ENCODE results near the gene KIF22. TPM values are rescaled to one million over a fixed set of nuclear protein-coding genes. Genes with fewer than 3 reads are reported as not detected.
A peak's percentile ranks its signal among the peaks of the same experiment; 100 is the strongest.

KIF22 gene
- total RNA-seq, 2 experiments from 2014 or later, result 160 to 165 TPM

GRCh38 chr16:29811170-29811895, 20.8 kb downstream of the KIF22 start:
- ChIA-PET POLR2A (interaction anchor here (0.6 to 9.5 kb wide), 5 partner anchors 11 to 185 kb away, joined by 3 to 167 read pairs (median 4); partner anchors contain the start of genes KIF22, MVP and PAGR1), CTCF (interaction anchor here (2.6 kb wide), 1 partner anchor 37 kb away, joined by 10 read pairs; no protein-coding TSS in a partner anchor)
- peaks cover 51% of the 10 kb centered on the region for H3K4me1 Mint-ChIP-seq (ENCODE audit: low read depth)
- H3K9me3 Mint-ChIP-seq, result no peaks in the 10 kb centered on the region
- peak overlapping the region; percentile 89 for H3K27ac Mint-ChIP-seq
- ATAC-seq (peak; percentile 47), DNase-seq (peak; percentile 90)
- no peaks in the 10 kb centered on the region for H3K27me3 Mint-ChIP-seq
- H3K4me3 Mint-ChIP-seq, result peak overlapping the region; percentile 90
- intact Hi-C loops (cut with micrococcal nuclease), result loop anchor here (10.0 kb wide), 1 partner anchor 107 kb away; no protein-coding TSS in a partner anchor
- TF ChIP-seq CTCF (IDR thresholded peaks at IDR 0.05), result no peak
- peaks cover 39% of the 10 kb centered on the region for H3K36me3 Mint-ChIP-seq (ENCODE audit: low read depth)

GRCh38 chr16:29811896-29812665, 21.5 kb downstream of the KIF22 start, which contains the start of gene PRRT2:
Gene PRRT2, plus strand, starts transcription at chr16:29812193. Its CDS starts 862 bp downstream, at chr16:29813055.
- no peaks in the 10 kb centered on the region for H3K9me3 Mint-ChIP-seq
- peak within 1 kb of the TSS; percentile 89 for H3K27ac Mint-ChIP-seq
- peaks cover 54% of the 10 kb centered on the region for H3K4me1 Mint-ChIP-seq (ENCODE audit: low read depth)
- no peak for TF ChIP-seq CTCF (IDR thresholded peaks at IDR 0.05)
- CTCF ChIA-PET, result interaction anchor here (2.6 kb wide), 1 partner anchor 36 kb away, joined by 10 read pairs; no protein-coding TSS in a partner anchor
- POLR2A ChIA-PET, result interaction anchor here (0.6 to 9.5 kb wide), 5 partner anchors 10 to 185 kb away, joined by 3 to 167 read pairs (median 4); partner anchors contain the start of genes KIF22, MVP and PAGR1
- DNase-seq (peak; percentile 66), ATAC-seq (no peak)
- peaks cover 43% of the 10 kb centered on the region for H3K36me3 Mint-ChIP-seq (ENCODE audit: low read depth)
- no peaks in the 10 kb centered on the region for H3K27me3 Mint-ChIP-seq
- intact Hi-C loops (cut with micrococcal nuclease), result loop anchor here (10.0 kb wide), 1 partner anchor 107 kb away; no protein-coding TSS in a partner anchor
- H3K4me3 Mint-ChIP-seq, result peak within 1 kb of the TSS; percentile 90

- CTCF ChIA-PET, result interaction anchor here (0.7 to 2.6 kb wide), 2 partner anchors 35 to 82 kb away, joined by 3 to 10 read pairs; no protein-coding TSS in a partner anchor
- H3K36me3 Mint-ChIP-seq (ENCODE audit: low read depth), result peaks cover 37% of the 10 kb centered on the region
- ATAC-seq (no peak), DNase-seq (no peak)
- H3K4me1 Mint-ChIP-seq (ENCODE audit: low read depth), result peaks cover 57% of the 10 kb centered on the region
- H3K4me3 Mint-ChIP-seq, result peak overlapping the region; percentile 90
- TF ChIP-seq CTCF (IDR thresholded peaks at IDR 0.05), result no peak
- H3K9me3 Mint-ChIP-seq, result no peaks in the 10 kb centered on the region
- no peaks in the 10 kb centered on the region for H3K27me3 Mint-ChIP-seq
- POLR2A ChIA-PET, result interaction anchor here (1.0 to 9.5 kb wide), 4 partner anchors 9 to 220 kb away, joined by 3 to 167 read pairs (median 4); partner anchors contain the start of genes KIF22, MVP and PAGR1
- H3K27ac Mint-ChIP-seq, result no peak overlapping the region
- intact Hi-C loops (cut with micrococcal nuclease), result loop anchor here (10.0 kb wide), 1 partner anchor 108 kb away; no protein-coding TSS in a partner anchor
These were observed 22.4 kb downstream of the KIF22 start for GRCh38 chr16:29812754-29813643.

GRCh38 chr16:29813644-29814562, 23.4 kb downstream of the KIF22 start:
- H3K27ac Mint-ChIP-seq, result no peak overlapping the region
- ChIA-PET CTCF (interaction anchor here (0.7 to 1.4 kb wide), 3 partner anchors 10 to 373 kb away, joined by 3 read pairs; no protein-coding TSS in a partner anchor), POLR2A (interaction anchor here (0.8 to 9.5 kb wide), 4 partner anchors 8 to 219 kb away, joined by 3 to 167 read pairs (median 4); partner anchors contain the start of genes MVP and PAGR1)
- no peak overlapping the region for H3K4me3 Mint-ChIP-seq
- ATAC-seq (no peak), DNase-seq (peak; percentile 24)
- H3K27me3 Mint-ChIP-seq, result no peaks in the 10 kb centered on the region
- intact Hi-C loops (cut with micrococcal nuclease), result loop anchor here (10.0 kb wide), 1 partner anchor 109 kb away; no protein-coding TSS in a partner anchor
- H3K9me3 Mint-ChIP-seq, result no peaks in the 10 kb centered on the region
- peaks cover 37% of the 10 kb centered on the region for H3K36me3 Mint-ChIP-seq (ENCODE audit: low read depth)
- H3K4me1 Mint-ChIP-seq (ENCODE audit: low read depth), result peaks cover 64% of the 10 kb centered on the region
- TF ChIP-seq CTCF (IDR thresholded peaks at IDR 0.05), result no peak

Measured in activated CD8-positive, alpha-beta T cell treated with anti-CD3 and anti-CD28 coated beads for 36 hours (primary cell).